ENCODE results near the gene HCRT. TPM values are rescaled to one million over a fixed set of nuclear protein-coding genes. Genes with fewer than 3 reads are reported as not detected.

Gene HCRT
- total and polyA plus RNA-seq, 7 experiments from 2014 or later, result not detected

DNA sequence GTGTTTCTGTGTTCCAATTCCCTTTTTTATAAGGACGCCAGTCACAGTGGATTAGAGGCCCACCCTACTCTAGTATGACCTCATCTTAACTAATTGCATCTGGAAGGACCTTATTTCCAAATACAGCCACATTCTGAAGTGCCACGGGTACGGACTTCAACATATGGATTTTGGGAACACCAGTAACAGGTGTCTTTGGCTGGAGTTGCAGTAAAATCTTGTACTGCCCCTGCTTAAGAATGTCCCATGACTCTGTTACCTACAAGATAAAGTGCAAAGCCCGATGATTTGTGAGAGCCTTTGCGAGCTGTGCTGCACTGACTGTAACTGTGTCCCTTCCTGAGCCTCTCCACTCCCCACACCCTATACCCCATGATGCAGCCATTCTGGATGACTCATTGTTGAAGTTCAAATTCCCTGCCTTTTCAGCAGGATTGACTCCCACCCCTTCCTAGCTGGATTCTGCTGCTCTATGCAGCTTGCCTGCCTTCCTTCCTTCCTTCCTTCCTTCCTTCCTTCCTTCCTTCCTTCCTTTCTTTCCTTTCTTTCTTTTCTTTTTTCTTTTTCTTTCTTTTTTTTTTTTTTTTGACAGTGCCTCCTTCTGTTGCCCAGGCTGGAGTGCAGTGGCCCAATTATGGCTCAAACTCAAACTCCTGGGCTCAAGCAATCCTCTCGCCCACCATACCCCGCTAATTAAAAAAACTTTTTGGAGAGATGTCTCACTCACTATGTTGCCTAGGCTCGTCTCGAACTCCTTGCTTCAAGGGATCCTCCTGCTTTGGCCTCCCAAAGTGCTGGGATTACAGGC, 2.1 kb downstream of the HCRT start:
- Mint-ChIP-seq H3K4me1 (peaks cover 21 to 52% (median 45%) of the 10 kb centered on the region in 7 donors), H3K27ac (peak overlapping the region; percentile 69 to 94 (median 88)), H3K27me3 (peaks cover 0 to 33% (median 13%) of the 10 kb centered on the region in 5 donors), H3K36me3 (no peaks in the 10 kb centered on the region), H3K9me3 (peaks cover 0 to 2% (median 0%) of the 10 kb centered on the region in 11 donors), H3K4me3 (peak overlapping the region; percentile 85 to 95 (median 90))
- peak overlapping the region; percentile 98 for H3K4me3 ChIP-seq (ENCODE audit: low read length)
- ChIA-PET POLR2A (interaction anchor here (1.6 to 2.7 kb wide), 4 partner anchors 11 to 65 kb away, joined by 6 to 22 read pairs (median 9); partner anchors contain the start of gene GHDC), CTCF (interaction anchor here (0.7 to 1.3 kb wide), 3 partner anchors 11 to 157 kb away, joined by 3 read pairs; partner anchors contain the start of gene GHDC)
- no peaks in the 10 kb centered on the region for H3K9me3 ChIP-seq (ENCODE audit: control insufficient read depth in 2 of 3, low read length in 3 of 3)
- intact Hi-C loops (cut with micrococcal nuclease), result loop anchor here (5.0 kb wide), 6 partner anchors 66 to 274 kb away; partner anchors contain the start of genes ACLY (in 1 of the 2), ATP6V0A1 (in 1 of the 2), DNAJC7 (in 1 of the 2) and STAT3 (in 1 of the 2)
- peak overlapping the region; percentile 81 for H3K27ac ChIP-seq (ENCODE audit: low read depth, low read length)
- no peak for ATAC-seq
- no peaks in the 10 kb centered on the region for H3K27me3 ChIP-seq (ENCODE audit: control insufficient read depth in 2 of 2, insufficient read depth in 2 of 2, low read length in 2 of 2)
- no peaks in the 10 kb centered on the region for H3K36me3 ChIP-seq (ENCODE audit: control insufficient read depth in 2 of 3, insufficient read depth in 3 of 3, low read length in 3 of 3)
- H3K4me1 ChIP-seq (ENCODE audit: control insufficient read depth in 2 of 2, insufficient read depth in 2 of 2, low read length in 2 of 2), result peaks cover 20 to 38% of the 10 kb centered on the region in 2 donors
- no peak for DNase-seq

DNA sequence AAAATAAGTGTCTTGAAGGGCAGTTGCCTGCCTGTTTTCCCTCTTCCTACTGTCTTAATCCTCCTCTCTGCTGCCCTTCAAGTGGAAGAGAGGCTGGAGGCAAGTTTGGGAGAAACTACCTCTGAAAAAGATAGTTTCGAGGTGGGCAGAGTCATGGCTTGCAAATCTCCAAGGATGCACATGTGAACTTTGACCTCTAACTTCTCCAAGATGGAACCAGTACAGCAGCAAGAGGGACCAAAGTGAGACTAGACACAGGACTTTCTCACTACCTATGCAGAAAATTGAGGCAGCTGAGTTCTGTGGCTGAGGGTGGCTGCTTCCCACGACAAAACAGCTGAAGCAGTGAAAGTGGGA, 3.4 kb downstream of the HCRT start:
- Mint-ChIP-seq H3K36me3 (peaks cover 0 to 1% (median 0%) of the 10 kb centered on the region in 5 donors), H3K27me3 (peaks cover 0 to 37% (median 13%) of the 10 kb centered on the region in 5 donors), H3K4me1 (peaks cover 21 to 52% (median 45%) of the 10 kb centered on the region in 7 donors), H3K27ac (peak overlapping the region in 1 of 9 donors; percentile 56), H3K4me3 (peak overlapping the region; percentile 41 to 95 (median 58)), H3K9me3 (peaks cover 0 to 2% (median 0%) of the 10 kb centered on the region in 11 donors)
- Histone ChIP-seq H3K4me3 (ENCODE audit: low read length) (no peak overlapping the region), H3K4me1 (ENCODE audit: control insufficient read depth in 2 of 2, insufficient read depth in 2 of 2, low read length in 2 of 2) (peaks cover 22 to 38% of the 10 kb centered on the region in 2 donors), H3K36me3 (ENCODE audit: control insufficient read depth in 2 of 3, insufficient read depth in 3 of 3, low read length in 3 of 3) (no peaks in the 10 kb centered on the region), H3K27ac (ENCODE audit: low read depth, low read length) (no peak overlapping the region), H3K9me3 (ENCODE audit: control insufficient read depth in 2 of 3, low read length in 3 of 3) (no peaks in the 10 kb centered on the region), H3K27me3 (ENCODE audit: control insufficient read depth in 2 of 2, insufficient read depth in 2 of 2, low read length in 2 of 2) (no peaks in the 10 kb centered on the region)
- ChIA-PET POLR2A (interaction anchor here (0.6 kb wide), 1 partner anchor 70 kb away, joined by 3 read pairs; no protein-coding TSS in a partner anchor), CTCF (interaction anchor here (0.7 to 1.9 kb wide), 3 partner anchors 13 to 63 kb away, joined by 4 to 5 read pairs (median 5); partner anchors contain the start of gene GHDC)
- ATAC-seq (no peak), DNase-seq (no peak)
- intact Hi-C loops (cut with micrococcal nuclease), result loop anchor here (1.0 to 5.0 kb wide), 12 partner anchors 27 to 275 kb away; partner anchors contain the start of genes ACLY (in 1 of the 2), ATP6V0A1 (in 1 of the 2), CNP (in 1 of the 2) and DNAJC7 (in 1 of the 2)

DNA sequence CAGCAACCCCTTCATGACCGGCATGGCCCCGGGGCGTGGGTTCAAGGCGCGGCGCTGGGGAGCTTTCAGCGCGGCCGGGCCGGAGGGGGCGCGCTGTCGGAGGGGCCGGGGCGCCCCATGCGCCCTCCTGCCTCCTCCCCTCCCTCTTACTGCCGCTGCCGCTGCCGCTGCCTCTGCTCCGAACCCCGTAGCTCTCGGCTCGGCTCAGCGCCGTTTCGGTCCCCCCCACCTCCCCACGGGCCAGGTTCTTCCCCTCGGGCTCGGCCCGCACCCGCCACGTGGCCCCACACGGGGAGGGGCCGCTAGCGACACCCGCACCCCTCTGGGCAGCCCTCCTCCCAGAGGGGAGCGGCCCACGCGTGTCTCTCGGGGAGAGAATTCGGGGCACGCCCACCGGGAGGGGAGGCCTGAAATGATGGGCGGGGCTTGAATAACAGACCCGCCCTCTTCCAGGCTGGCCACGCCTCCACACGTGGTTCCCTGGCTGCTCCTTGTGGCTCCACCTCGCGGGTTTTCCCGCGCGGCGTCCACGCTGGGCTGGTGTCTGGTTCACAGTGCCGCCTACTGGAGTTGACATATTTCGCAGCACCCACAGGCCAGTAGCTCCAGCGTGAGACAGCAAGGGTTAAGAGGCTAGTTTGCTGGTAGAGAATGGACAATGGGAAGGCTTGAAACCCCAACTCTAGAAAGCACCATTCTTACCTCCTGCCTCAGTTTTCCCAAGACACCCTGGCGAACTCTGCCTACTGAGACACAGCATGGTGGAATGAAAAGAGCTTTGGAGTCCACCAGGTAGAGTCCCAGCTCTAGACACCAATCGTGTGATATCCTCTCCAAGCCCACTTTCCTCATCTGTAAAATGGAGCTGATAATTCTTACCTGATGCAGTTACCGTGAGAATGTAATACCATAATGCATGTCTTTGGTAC, 4.1 kb downstream of the HCRT start, which contains the start of gene KCNH4:
Gene KCNH4, minus strand, starts transcription at position 221 of the 929 bp plus-strand sequence. Its CDS starts 197 bp downstream, at position 24.
- Mint-ChIP-seq H3K4me1 (peaks cover 21 to 52% (median 45%) of the 10 kb centered on the region in 7 donors), H3K27me3 (peaks cover 0 to 37% (median 13%) of the 10 kb centered on the region in 5 donors), H3K36me3 (peaks cover 0 to 1% (median 0%) of the 10 kb centered on the region in 5 donors), H3K27ac (peak within 1 kb of the TSS in 3 of 9 donors; percentile 43 to 59 (median 56)), H3K4me3 (peak within 1 kb of the TSS; percentile 56 to 95 (median 66)), H3K9me3 (peaks cover 0 to 2% (median 0%) of the 10 kb centered on the region in 11 donors)
- peak; percentile 63 to 91 (median 73) for DNase-seq
- POLR2A ChIA-PET, result interaction anchor here (0.6 to 1.2 kb wide), 3 partner anchors 68 to 108 kb away, joined by 3 read pairs; no protein-coding TSS in a partner anchor
- intact Hi-C loops (cut with micrococcal nuclease), result loop anchor here (1.0 to 5.0 kb wide), 12 partner anchors 26 to 276 kb away; partner anchors contain the start of genes ACLY (in 1 of the 2), ATP6V0A1 (in 1 of the 2), CNP (in 1 of the 2) and DNAJC7 (in 1 of the 2)
- H3K27ac ChIP-seq (ENCODE audit: low read depth, low read length), result no peak within 1 kb of the TSS
- no peaks in the 10 kb centered on the region for H3K27me3 ChIP-seq (ENCODE audit: control insufficient read depth in 2 of 2, insufficient read depth in 2 of 2, low read length in 2 of 2)
- H3K36me3 ChIP-seq (ENCODE audit: control insufficient read depth in 2 of 3, insufficient read depth in 3 of 3, low read length in 3 of 3), result no peaks in the 10 kb centered on the region
- CTCF ChIA-PET, result interaction anchor here (0.6 to 1.9 kb wide), 4 partner anchors 13 to 202 kb away, joined by 3 to 5 read pairs (median 4); partner anchors contain the start of gene GHDC
- H3K4me3 ChIP-seq (ENCODE audit: low read length), result peak within 1 kb of the TSS; percentile 52
- peak; percentile 81 for ATAC-seq
- H3K9me3 ChIP-seq (ENCODE audit: control insufficient read depth in 2 of 3, low read length in 3 of 3), result no peaks in the 10 kb centered on the region
- H3K4me1 ChIP-seq (ENCODE audit: control insufficient read depth in 2 of 2, insufficient read depth in 2 of 2, low read length in 2 of 2), result peaks cover 22 to 38% of the 10 kb centered on the region in 2 donors

DNA sequence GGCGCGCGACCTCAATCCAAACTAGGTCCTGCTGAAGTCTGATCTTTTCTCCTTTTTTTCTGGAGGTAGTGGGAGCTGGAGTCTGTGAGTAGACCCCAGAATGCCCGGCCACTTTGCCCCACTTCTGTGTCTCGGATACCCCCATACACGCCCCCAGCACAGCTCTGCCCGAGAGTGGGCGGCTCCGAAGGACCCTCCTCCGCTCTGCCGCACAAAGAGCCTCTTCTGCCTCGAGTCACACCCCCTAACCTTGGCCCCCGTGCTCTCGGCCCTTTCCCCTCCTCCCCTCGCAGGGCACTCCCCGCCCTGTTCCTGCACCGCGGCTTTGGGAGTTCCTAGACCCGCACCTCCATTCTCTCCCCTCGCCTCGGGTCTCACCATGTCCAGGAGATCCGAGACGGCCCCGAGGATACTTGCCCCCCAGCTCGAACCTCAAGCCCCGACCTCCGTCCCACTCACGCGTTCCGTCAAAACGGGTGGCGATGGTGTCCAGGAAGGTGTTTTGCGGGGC, 4.8 kb downstream of the HCRT start:
- peaks cover 22 to 38% of the 10 kb centered on the region in 2 donors for H3K4me1 ChIP-seq (ENCODE audit: control insufficient read depth in 2 of 2, insufficient read depth in 2 of 2, low read length in 2 of 2)
- Mint-ChIP-seq H3K27ac (peak overlapping the region in 1 of 9 donors; percentile 59), H3K9me3 (peaks cover 0 to 2% (median 0%) of the 10 kb centered on the region in 11 donors), H3K4me3 (peak overlapping the region; percentile 16 to 74 (median 50)), H3K36me3 (peaks cover 0 to 1% (median 0%) of the 10 kb centered on the region in 5 donors), H3K27me3 (peaks cover 0 to 37% (median 13%) of the 10 kb centered on the region in 5 donors), H3K4me1 (peaks cover 20 to 50% (median 45%) of the 10 kb centered on the region in 7 donors)
- ChIA-PET POLR2A (interaction anchor here (0.7 to 1.5 kb wide), 3 partner anchors 14 to 109 kb away, joined by 3 to 6 read pairs (median 3); partner anchors contain the start of gene GHDC), CTCF (interaction anchor here (1.9 kb wide), 1 partner anchor 62 kb away, joined by 5 read pairs; no protein-coding TSS in a partner anchor)
- ATAC-seq (no peak), DNase-seq (no peak)
- H3K27me3 ChIP-seq (ENCODE audit: control insufficient read depth in 2 of 2, insufficient read depth in 2 of 2, low read length in 2 of 2), result no peaks in the 10 kb centered on the region
- peak overlapping the region; percentile 52 for H3K4me3 ChIP-seq (ENCODE audit: low read length)
- no peak overlapping the region for H3K27ac ChIP-seq (ENCODE audit: low read depth, low read length)
- H3K9me3 ChIP-seq (ENCODE audit: control insufficient read depth in 2 of 3, low read length in 3 of 3), result no peaks in the 10 kb centered on the region
- no peaks in the 10 kb centered on the region for H3K36me3 ChIP-seq (ENCODE audit: control insufficient read depth in 2 of 3, insufficient read depth in 3 of 3, low read length in 3 of 3)
- intact Hi-C loops (cut with micrococcal nuclease), result loop anchor here (2.0 to 5.0 kb wide), 9 partner anchors 63 to 277 kb away; partner anchors contain the start of genes ACLY (in 1 of the 2), ATP6V0A1 (in 1 of the 2), DNAJC7 (in 1 of the 2) and NKIRAS2 (in 1 of the 2)

DNA sequence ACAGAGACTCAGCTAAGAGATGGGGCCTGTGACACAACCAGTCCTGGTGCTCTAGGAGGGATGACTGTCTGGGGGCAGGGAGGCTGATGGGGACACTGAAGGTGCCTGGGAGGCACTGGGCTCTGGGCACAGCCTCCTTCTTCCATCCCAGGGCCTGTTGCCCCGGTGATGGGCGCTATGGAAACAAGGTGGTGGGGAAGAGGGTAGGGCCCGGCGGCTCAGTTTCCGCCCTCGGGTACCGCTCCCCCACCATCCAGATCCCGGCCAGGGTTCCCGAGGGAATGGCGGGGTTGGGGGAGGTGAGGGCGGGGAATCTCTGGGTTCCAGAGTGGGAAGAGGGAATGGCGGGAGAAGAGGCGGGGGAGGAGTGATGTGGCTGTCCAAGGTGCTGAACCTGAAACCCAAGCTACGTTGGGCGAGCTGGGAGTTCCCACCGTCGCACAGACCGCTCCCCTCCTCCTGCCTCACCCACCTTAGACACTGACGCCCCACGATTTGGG, 5.3 kb downstream of the HCRT start:
- Mint-ChIP-seq H3K27me3 (peaks cover 0 to 37% (median 13%) of the 10 kb centered on the region in 5 donors), H3K4me3 (peak overlapping the region; percentile 16 to 74 (median 50)), H3K4me1 (peaks cover 15 to 47% (median 41%) of the 10 kb centered on the region in 7 donors), H3K9me3 (peaks cover 0 to 2% (median 0%) of the 10 kb centered on the region in 11 donors), H3K27ac (peak overlapping the region in 2 of 9 donors; percentile 48 to 59), H3K36me3 (peaks cover 0 to 1% (median 0%) of the 10 kb centered on the region in 5 donors)
- no peaks in the 10 kb centered on the region for H3K9me3 ChIP-seq (ENCODE audit: control insufficient read depth in 2 of 3, low read length in 3 of 3)
- H3K4me3 ChIP-seq (ENCODE audit: low read length), result no peak overlapping the region
- no peaks in the 10 kb centered on the region for H3K27me3 ChIP-seq (ENCODE audit: control insufficient read depth in 2 of 2, insufficient read depth in 2 of 2, low read length in 2 of 2)
- CTCF ChIA-PET, result no interaction called here
- no peak overlapping the region for H3K27ac ChIP-seq (ENCODE audit: low read depth, low read length)
- H3K4me1 ChIP-seq (ENCODE audit: control insufficient read depth in 2 of 2, insufficient read depth in 2 of 2, low read length in 2 of 2), result peaks cover 22 to 35% of the 10 kb centered on the region in 2 donors
- no peaks in the 10 kb centered on the region for H3K36me3 ChIP-seq (ENCODE audit: control insufficient read depth in 2 of 3, insufficient read depth in 3 of 3, low read length in 3 of 3)
- DNase-seq, result peak in 5 of 9 donors; percentile 23 to 42 (median 34)
- ATAC-seq, result no peak
- POLR2A ChIA-PET, result interaction anchor here (1.2 to 1.5 kb wide), 2 partner anchors 14 to 110 kb away, joined by 3 to 6 read pairs; partner anchors contain the start of gene GHDC
- intact Hi-C loops (cut with micrococcal nuclease), result loop anchor here (2.0 to 5.0 kb wide), 9 partner anchors 63 to 277 kb away; partner anchors contain the start of genes ACLY (in 1 of the 2), ATP6V0A1 (in 1 of the 2), DNAJC7 (in 1 of the 2) and NKIRAS2 (in 1 of the 2)
